8988T (cell line): ENCODE data around the gene ADGRG7.
"Not testable (repeated sequence)": the region's sequence is repeated elsewhere in the genome, so short reads cannot be mapped to it uniquely, and the experiment has no call there.

Experiments
- DNase-seq: peaks from one replicate; pipeline ENCODE4 v3.0.0; 2011

Gene ADGRG7

DNA sequence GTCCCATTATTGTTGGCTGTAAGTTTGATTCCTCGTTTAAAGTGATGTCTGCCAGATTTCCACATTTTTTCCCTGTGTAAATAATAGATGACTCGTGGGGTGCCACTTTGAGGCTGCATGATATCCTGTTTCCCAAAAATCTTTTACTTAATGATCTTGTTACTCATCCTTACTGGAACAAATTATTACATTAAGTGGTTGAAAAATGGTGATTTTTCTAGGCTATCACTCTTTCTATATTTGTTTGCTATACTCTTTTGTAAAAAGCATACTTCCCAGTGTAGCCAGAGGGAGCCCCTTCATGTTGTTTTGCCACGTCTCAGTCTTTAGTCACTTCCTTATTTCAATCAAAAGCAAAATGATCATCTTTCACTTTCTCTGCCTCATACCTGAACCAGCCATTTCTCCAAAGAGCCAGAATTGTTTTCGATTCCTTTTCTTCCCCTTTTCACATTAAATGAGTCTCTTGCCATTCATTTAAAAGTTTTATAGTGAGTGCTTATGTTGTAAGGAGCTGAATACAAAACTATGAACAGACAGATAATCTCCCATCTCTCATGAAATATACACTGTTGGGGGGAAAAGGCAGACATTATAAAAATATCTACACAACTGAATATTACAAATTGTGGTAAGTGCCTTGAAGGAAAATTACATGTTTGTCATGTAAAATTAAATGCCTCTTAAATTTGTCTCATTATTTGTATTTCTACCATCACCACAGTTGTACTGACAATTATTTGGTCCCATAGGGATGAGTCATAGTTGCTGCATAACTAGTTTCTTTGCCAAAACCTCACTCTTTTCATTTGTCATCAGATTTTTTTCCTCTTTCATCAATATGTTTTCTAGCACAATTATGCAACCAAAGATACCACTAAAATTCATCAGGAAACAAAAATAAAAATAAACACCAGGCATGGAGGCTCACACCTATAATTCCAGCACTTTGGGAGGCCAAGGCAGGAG, 41.5 kb downstream of the ADGRG7 start:
- no peak for DNase-seq

- no peak for DNase-seq
Measured at GRCh38 chr3:100653604-100654294, 44.3 kb downstream of the ADGRG7 start.

GRCh38 chr3:100656945-100657344, 47.5 kb downstream of the ADGRG7 start:
- DNase-seq = no peak

GRCh38 chr3:100661294-100661693, 51.9 kb downstream of the ADGRG7 start:
- DNase-seq = not testable (repeated sequence)

DNA sequence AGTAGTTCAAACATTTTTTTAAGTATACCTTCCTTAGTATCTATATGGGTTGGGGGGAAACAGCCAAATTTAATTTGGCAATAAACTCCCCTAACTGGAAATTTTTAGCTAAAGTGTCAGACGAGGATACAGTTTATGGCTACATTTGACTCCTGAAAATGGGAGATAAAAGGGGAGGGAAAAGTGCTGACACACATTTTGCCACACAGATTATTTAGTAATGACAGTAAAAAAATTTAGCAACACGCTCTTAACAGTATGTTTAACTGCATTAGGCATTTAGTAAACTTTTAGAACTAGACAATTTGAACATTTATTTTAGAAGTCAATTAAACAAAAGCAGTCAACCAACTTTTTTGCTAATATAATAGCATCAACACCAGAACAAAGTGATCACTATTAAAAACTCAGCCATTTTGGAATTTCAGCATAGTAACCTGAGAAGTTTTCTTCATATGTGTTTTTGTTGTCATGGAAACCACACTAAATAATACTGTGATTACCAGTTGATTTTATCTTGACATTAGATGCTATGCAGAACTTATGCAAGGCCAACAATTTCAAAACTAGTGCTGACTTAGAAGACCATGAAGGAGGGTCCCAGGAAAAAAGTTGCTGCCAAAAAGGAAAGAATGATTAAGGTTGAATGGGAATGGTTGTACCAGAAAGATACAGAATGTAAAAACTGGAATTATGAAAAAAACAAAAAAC, 52.9 kb downstream of the ADGRG7 start:
- DNase-seq = no peak

GRCh38 chr3:100665230-100665629, 55.8 kb downstream of the ADGRG7 start:
- DNase-seq = no peak

DNA sequence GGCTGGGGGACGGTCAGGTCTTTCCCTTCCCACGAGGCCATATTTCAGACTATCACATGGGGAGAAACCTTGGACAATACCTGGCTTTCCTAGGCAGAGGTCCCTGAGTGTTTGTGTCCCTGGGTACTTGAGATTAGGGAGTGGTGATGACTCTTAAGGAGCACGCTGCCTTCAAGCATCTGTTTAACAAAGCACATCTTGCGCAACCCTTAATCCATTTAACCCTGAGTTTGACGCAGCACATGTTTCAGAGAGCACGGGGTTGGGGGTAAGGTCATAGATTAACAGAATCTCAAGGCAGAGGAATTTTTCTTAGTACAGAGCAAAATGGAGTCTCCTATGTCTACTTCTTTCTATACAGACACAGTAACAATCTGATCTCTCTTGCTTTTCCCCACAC, 57.3 kb downstream of the ADGRG7 start:
- DNase-seq = not testable (repeated sequence)

GRCh38 chr3:100667316-100667715, 57.9 kb downstream of the ADGRG7 start:
- not testable (repeated sequence) for DNase-seq

- not testable (repeated sequence) for DNase-seq
Measured at GRCh38 chr3:100670995-100671394, 61.6 kb downstream of the ADGRG7 start.

DNA sequence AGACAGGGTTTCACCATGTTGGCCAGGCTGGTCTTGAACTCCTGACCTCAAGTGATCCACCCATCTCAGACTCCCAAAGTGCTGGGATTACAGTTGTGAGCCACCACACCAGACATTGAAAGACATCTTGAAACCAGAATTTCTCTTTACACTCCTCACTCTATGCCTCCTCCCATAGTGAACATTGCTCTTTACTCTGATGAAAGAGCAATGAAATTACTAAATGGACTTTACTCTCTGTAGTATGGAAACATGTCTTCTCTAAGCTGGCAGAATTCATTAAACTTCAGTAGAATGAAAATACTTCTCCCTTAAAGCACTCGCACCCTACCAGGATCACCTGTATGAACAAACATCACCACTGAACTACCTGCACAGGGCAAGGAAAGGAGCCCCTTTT, 72.1 kb downstream of the ADGRG7 start:
- DNase-seq = no peak

DNA sequence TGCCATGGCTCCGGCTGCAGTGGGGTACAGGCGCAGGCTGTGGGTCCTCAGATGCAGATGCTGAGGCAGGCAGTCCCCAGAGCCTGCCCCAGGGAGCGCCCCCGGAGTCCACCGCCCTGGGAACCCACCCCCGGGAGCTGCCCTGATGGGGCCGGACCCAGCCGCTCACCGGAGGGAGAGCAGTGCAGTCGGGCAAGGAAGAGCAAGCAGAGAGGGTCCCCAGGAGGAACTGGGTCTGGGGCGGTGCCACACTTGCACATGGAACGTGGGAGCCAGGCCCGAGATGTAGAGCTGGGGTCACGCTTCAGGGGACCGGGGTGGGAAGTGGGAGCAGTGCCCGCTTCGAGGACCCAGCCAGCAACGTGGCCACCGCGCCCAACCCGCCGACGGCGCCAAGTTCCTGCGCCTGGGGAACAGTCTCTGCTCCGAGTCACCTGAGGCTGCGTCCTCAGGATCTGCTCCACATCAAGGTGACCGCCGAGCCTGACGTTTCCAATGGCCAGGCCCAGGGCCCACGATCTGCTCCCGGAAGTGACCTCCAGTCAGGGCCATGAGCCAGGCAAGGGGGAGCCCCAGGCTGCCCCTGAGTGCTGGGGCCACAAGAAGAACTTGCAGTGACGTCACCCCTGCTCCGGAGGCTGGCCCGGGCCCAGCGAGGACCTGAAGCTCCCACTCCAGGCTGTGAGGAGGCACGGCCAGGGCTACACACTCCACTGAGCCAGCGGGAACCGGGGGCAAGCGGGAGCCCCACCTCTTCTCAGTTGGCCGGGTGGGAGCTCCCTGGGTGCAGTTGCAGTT, 72.9 kb downstream of the ADGRG7 start:
- no peak for DNase-seq

- no peak for DNase-seq
Measured at GRCh38 chr3:100682854-100683760, 73.7 kb downstream of the ADGRG7 start.

DNA sequence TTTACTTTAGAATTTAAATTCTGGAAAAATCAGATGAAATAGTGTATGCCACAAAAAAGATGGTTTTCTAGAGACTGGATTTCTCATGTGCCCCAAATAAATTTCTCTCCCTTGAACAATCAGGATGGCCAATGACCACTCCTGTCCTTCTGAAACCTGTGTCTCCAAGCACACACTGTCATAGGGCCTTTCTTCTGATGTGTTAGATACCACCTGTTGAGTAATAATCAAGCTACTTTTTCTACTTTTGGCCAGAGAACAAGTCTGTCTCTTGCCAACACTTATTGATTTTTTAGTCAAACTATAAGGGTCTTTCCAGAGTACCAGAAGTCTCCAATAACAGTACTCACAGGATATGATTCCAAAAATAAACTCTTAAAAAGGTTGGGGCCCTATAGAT, 83.8 kb downstream of the ADGRG7 start:
- no peak for DNase-seq

DNA sequence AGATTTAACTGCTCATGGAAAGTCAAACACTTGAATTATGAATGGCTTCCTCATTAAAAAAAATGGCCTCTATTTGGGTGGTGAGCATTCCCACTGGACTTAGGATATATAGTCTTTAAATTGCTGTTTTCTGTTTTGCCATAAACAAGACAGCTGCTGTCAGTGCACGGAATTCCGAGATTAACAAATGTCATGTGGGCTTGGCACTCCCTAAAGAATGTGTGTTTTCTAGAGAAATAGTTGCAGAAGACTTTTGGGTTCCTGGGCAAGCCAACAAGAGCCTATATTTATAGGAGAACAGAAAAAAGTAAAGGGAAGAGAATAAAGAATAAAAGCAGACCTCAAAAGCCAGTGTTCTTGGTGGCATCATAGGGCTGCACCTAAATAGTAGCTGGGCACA, 86.3 kb downstream of the ADGRG7 start:
- no peak for DNase-seq

DNA sequence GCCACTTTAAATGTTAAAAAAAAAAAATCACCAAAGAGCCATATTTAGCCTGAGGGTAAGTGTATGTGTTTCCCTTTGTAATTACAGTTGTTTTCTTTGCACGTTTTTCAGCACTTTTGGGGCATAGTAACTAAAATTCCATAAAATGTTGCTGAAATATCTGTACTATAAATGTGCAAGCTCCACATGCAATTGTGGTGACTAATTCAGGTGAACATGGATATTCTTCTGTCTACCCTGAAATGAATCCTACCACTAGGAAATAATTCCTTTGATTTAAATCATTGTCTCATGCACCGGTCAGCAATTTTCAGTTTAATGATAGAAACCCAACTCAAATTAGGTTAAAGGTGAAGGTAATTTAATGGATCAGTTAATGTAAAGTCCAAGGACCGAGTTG, 86.8 kb downstream of the ADGRG7 start:
- DNase-seq = no peak

DNA sequence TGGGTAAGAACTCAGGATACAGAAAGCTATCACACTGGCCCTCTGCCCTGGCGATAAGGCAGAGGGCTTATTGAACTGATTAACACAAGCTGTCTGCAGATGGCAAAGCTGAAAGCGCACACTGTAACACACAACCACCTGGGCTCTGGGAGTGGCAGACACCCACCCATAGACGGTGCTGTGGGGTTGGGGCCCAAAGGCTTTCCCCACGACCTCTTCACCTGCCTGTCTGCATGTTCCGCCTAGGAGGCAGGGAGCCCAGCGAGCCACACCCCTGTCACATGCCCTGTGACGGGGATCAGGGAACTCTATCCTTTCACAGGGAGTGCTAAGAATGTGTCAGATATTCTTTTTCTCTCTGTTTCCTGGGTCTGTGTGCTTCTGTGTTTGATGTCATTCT, 87.8 kb downstream of the ADGRG7 start:
- no peak for DNase-seq

DNA sequence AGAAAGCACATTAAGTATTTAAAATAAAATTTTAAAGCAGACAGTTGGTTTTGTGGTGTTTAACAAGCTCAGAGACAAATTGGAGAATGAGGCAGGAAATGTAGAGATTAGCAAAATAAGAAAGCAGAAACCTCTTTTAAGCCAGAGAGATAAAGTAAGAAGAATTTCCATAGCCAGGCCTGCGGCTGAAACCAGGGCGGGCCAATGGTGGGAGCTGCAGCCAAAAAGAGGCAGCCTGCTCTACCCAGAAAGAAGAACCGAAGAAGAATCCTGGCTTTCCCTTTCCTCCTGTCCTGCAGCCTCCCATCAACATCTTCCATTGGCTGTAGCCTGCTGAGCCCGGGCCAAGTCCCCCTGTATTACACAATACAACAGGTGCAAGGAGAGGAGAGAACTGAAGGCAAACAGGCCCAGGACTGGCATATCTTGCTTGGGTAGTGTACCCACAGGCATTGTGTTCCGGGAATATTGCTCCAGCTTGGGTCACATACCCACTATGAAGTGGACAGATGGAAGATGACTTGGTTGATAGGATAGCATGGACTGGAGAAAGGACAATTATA, 88.4 kb downstream of the ADGRG7 start:
- no peak for DNase-seq

GRCh38 chr3:100698736-100699135, 89.3 kb downstream of the ADGRG7 start:
- DNase-seq = no peak

- DNase-seq = no peak
Measured at GRCh38 chr3:100700708-100701107, 91.3 kb downstream of the ADGRG7 start.

GRCh38 chr3:100702082-100702979, 92.9 kb downstream of the ADGRG7 start:
- no peak for DNase-seq
